ENCODE results near the gene ARFRP1.

The ARFRP1 gene

GRCh38 chr20:63693733-63694583 lies 13.8 kb downstream of the ARFRP1 start:
- no peak for TF ChIP-seq JUND (IDR thresholded peaks at IDR 0.05; ENCODE audit: low read depth)
- in situ Hi-C loops (cut with HindIII; ENCODE audit: low pct_unique_long_range_greater_than_20kb, low sequenced_read_pairs) = no loop called here
- no peak for DNase-seq (ENCODE audit: low read depth in 1 of 2, low spot score in 1 of 2)

GRCh38 chr20:63693083-63693732 lies 14.6 kb downstream of the ARFRP1 start:
- in situ Hi-C loops (cut with HindIII; ENCODE audit: low pct_unique_long_range_greater_than_20kb, low sequenced_read_pairs) = no loop called here
- no peak for TF ChIP-seq JUND (IDR thresholded peaks at IDR 0.05; ENCODE audit: low read depth)
- no peak for DNase-seq (ENCODE audit: low read depth in 1 of 2, low spot score in 1 of 2)

- no peak for TF ChIP-seq JUND (IDR thresholded peaks at IDR 0.05; ENCODE audit: low read depth)
- in situ Hi-C loops (cut with HindIII; ENCODE audit: low pct_unique_long_range_greater_than_20kb, low sequenced_read_pairs) = no loop called here
- peak in 1 of 2 experiments; percentile 45 for DNase-seq (ENCODE audit: low read depth in 1 of 2, low spot score in 1 of 2)
Observed at GRCh38 chr20:63692436-63693082, 15.2 kb downstream of the ARFRP1 start.

DNA sequence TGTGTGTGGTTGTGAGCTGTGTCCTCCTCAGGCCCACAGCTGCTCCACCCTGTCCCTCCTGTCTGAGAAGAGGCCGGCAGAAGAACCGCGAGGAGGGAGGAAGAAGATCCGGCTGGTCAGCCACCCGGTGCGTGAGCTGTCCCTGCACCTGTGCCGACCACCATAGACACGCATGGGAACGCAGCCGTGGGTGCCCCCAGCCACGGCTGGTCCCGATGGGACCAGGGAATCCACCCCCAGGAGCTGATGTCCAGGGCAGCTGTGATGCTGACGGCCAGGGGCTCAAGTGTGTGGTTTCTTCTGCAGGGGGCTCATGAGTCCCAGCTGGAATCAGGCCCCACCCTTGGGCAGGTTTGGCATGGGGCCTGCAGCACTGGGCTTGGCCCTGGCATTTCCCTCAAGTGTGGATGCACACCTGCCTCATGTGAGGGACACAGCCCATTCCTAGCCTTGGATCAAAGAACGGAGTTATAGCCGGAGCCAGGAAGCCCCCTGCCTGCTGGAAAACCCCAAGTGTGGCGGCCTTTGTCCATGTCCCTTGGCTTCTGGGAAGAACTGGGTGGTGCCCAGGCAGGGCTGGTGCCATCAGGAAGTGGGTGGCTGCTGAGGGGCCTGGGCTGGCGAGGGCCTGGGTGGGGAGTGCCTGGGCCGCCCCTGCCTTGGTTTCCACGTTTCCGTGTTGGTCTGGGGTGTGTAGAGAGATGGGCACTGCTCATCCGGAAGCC lies 15.9 kb downstream of the ARFRP1 start:
- no peak for DNase-seq (ENCODE audit: low read depth in 1 of 2, low spot score in 1 of 2)
- TF ChIP-seq JUND (IDR thresholded peaks at IDR 0.05; ENCODE audit: low read depth) = no peak
- in situ Hi-C loops (cut with HindIII; ENCODE audit: low pct_unique_long_range_greater_than_20kb, low sequenced_read_pairs) = no loop called here

DNA sequence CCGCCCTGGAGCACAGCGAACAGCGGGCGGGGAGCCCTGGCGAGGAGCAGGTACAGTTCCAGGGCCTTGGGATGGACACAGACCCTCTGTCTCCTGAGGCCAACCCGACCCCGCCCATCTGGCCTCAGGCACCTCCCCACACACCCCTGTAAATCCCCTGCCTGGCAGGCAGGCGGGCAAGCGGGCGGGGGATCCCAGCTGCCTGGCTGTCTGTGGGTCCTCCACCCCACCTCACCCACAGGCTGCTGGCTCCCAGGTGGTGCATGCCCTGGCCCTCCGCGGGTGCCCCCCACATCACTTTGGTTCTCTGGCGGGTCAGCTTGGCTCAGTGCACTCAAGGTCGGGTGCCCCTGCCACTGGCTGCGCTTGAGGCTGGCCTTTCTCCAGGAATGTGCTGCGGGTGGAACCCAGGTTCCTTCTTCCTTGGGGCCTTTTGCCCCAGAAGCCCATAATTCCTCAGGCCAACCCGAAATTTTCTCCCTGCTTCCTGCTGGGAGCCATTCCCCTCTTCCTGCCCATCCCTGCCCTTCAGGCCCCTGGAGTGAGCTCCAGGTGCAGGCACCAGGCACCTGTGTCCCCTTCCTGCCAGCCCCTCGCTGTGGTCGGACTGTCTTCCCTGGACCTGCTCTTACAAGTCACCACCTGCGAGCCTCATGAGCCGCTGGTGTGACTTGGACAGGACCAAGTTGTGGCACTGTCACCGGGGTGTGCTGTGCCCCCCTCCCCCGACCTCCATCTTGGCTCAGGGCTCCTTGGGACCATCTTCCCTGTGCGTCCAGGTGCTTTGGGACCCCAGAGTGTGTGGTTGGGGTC lies 16.7 kb downstream of the ARFRP1 start:
- no peak for TF ChIP-seq JUND (IDR thresholded peaks at IDR 0.05; ENCODE audit: low read depth)
- in situ Hi-C loops (cut with HindIII; ENCODE audit: low pct_unique_long_range_greater_than_20kb, low sequenced_read_pairs) = no loop called here
- DNase-seq (ENCODE audit: low read depth in 1 of 2, low spot score in 1 of 2) = no peak

DNA sequence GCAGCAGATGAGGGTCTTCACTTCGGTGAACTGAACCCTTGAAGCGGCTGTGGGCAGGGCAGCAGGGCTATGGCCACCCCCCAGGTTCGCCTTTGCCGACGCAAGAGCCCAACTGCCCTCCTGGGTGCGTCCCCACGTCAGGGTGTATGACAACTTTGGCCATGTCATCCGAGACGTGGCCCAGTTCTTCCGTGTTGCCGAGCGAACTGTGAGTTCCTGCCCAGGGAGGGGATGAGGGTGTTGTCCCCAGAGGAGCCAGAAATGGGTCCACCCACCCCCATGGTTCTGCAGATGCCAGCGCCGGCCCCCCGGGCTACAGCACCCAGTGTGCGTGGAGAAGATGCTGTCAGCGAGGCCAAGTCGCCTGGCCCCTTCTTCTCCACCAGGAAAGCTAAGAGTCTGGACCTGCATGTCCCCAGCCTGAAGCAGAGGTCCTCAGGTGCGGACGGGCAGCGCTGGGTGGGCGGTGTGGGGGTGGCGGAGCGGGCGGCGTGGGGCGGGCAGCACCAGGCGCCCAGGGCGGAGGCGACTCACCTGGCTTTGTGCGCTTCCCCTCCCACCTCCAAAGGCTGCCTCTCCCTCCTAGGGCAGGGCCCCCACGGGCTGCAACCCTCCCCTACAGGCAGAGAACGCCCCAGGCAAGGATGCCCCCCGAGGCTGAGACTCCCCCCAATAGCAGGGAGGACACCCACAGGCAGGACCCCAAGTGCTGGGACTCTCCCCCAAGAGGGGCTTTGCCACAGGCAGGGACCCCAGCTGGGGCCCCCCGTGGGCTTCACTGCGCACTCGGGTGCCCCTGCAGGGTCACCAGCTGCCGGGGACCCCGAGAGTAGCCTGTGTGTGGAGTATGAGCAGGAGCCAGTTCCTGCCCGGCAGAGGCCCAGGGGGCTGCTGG lies 17.5 kb downstream of the ARFRP1 start:
- no peak for DNase-seq (ENCODE audit: low read depth in 1 of 2, low spot score in 1 of 2)
- in situ Hi-C loops (cut with HindIII; ENCODE audit: low pct_unique_long_range_greater_than_20kb, low sequenced_read_pairs) = no loop called here
- no peak for TF ChIP-seq JUND (IDR thresholded peaks at IDR 0.05; ENCODE audit: low read depth)

GRCh38 chr20:63689046-63690002 lies 18.5 kb downstream of the ARFRP1 start:
- no peak for DNase-seq (ENCODE audit: low read depth in 1 of 2, low spot score in 1 of 2)
- no peak for TF ChIP-seq JUND (IDR thresholded peaks at IDR 0.05; ENCODE audit: low read depth)
- in situ Hi-C loops (cut with HindIII; ENCODE audit: low pct_unique_long_range_greater_than_20kb, low sequenced_read_pairs) = no loop called here

- no peak for TF ChIP-seq JUND (IDR thresholded peaks at IDR 0.05; ENCODE audit: low read depth)
- in situ Hi-C loops (cut with HindIII; ENCODE audit: low pct_unique_long_range_greater_than_20kb, low sequenced_read_pairs) = no loop called here
- no peak for DNase-seq (ENCODE audit: low read depth in 1 of 2, low spot score in 1 of 2)
Observed at GRCh38 chr20:63688228-63689045, 19.3 kb downstream of the ARFRP1 start.

DNA sequence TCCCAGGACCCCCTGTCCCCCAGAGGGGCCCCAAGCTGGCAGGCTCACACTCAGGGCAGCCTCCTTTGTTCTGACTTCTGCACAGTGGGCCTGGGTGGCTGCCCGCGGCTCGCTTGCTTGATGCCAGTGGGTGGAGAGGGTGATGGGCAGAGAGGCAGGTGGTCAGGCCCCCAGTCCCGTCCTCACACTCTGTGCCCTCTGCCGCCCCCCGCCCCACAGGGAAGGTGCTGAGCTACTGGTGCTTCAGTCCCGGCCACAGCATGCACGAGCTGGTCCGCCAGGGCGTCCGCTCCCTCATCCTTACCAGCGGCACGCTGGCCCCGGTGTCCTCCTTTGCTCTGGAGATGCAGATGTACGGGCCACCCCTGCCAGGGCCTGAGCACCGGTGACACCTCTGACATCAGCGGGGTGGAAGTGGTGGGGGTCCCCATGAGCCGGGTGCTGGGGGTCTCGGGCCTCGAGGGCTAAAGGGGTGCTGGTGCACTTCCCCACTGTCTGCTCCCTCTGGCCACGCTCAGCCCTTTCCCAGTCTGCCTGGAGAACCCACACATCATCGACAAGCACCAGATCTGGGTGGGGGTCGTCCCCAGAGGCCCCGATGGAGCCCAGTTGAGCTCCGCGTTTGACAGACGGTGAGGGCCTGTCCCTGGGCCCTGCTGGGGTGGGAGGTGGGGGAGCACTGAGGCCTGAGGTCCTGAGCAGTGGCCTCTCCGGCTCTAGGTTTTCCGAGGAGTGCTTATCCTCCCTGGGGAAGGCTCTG lies 20.2 kb downstream of the ARFRP1 start:
- no peak for TF ChIP-seq JUND (IDR thresholded peaks at IDR 0.05; ENCODE audit: low read depth)

More for the DNA sequence above, 20.2 kb downstream of the ARFRP1 start:
- no peak for DNase-seq (ENCODE audit: low read depth in 1 of 2, low spot score in 1 of 2)
- in situ Hi-C loops (cut with HindIII; ENCODE audit: low pct_unique_long_range_greater_than_20kb, low sequenced_read_pairs) = no loop called here

Data from T47D (cell line).